HG03354 (cell line): Measurements from ENCODE around the gene ARL8A.
A peak's percentile ranks its signal among the peaks of the same experiment; 100 is the strongest.
"Not testable (repeated sequence)": the region's sequence is repeated elsewhere in the genome, so short reads cannot be mapped to it uniquely, and the experiment has no call there.

Experiments used
- ATAC-seq: cut with Tn5 transposase; IDR thresholded peaks from one replicate; pipeline ENCODE4 v1.9.1; 2021; ENCODE audit warnings: mild to moderate bottlenecking; ENCODE audit not compliant: unreplicated experiment, poor library complexity, severe bottlenecking

The ARL8A gene

GRCh38 chr1:202176949-202177927, 32.7 kb upstream of the ARL8A start:
- ATAC-seq: no peak

DNA sequence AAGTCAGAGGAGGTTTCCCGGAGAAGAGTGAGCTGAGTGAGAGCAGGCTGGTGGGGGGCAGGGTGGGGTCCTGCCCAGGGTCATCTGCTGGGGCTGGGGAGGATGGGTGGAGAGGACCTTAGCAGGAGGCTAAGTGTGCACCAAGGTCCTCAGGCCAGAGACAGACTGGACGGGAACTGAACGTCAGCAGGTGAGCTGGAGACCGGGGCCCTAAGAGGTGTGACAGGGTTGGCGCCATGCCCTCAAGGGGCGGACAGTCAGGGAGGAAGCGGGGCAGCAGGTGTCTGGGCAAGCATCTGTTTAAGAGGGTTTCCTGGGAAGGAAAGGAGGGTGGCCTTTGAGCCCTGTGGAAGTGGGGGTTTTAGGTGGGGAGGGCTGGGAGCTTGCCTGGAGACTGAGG, 29.5 kb upstream of the ARL8A start:
- ATAC-seq: no peak

DNA sequence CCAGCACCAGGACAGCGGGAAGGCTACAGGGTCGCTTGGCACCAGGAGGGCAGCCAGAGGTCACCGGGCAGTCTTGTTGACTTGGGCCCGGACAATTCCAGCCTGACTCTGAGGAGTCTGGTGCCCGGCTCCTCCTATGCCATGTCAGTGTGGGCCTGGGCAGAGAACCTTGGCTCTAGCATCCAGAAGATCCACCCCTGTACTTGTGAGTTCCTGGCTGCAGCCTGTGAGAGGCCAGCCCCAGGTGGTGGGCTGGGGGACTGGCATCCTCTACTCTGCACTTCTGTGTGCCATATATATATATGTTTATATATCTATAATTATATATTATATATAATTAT, 27.4 kb upstream of the ARL8A start:
- no peak for ATAC-seq

- ATAC-seq: no peak
Observed at GRCh38 chr1:202171292-202172014, 26.9 kb upstream of the ARL8A start.

GRCh38 chr1:202170726-202171125, 26.2 kb upstream of the ARL8A start:
- ATAC-seq: no peak

- no peak for ATAC-seq
Observed at GRCh38 chr1:202168861-202169260, 24.3 kb upstream of the ARL8A start.

- ATAC-seq: no peak
Observed at GRCh38 chr1:202167708-202168415, 23.3 kb upstream of the ARL8A start.

DNA sequence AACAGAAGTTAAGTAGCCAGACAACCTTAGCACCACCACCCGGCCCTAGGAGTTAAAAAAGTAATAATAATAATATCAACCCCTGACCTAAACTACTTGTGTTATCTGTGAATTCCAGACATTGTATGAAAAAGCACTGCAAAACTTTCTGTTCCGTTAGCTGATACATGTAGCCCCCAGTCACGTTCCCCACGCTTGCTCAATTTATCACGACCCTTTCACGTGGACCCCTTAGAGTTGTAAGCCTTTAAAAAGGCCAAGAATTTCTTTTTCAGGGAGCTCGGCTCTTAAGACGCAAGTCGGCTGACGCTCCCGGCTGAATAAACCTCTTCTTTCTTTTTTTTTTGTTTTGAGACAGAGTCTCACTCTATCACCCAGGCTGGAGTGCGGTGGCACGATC, 22.5 kb upstream of the ARL8A start:
- ATAC-seq: not testable (repeated sequence)

- no peak for ATAC-seq
Observed at GRCh38 chr1:202165942-202166843, 21.7 kb upstream of the ARL8A start.

GRCh38 chr1:202165267-202165941, 20.9 kb upstream of the ARL8A start:
- ATAC-seq: no peak

DNA sequence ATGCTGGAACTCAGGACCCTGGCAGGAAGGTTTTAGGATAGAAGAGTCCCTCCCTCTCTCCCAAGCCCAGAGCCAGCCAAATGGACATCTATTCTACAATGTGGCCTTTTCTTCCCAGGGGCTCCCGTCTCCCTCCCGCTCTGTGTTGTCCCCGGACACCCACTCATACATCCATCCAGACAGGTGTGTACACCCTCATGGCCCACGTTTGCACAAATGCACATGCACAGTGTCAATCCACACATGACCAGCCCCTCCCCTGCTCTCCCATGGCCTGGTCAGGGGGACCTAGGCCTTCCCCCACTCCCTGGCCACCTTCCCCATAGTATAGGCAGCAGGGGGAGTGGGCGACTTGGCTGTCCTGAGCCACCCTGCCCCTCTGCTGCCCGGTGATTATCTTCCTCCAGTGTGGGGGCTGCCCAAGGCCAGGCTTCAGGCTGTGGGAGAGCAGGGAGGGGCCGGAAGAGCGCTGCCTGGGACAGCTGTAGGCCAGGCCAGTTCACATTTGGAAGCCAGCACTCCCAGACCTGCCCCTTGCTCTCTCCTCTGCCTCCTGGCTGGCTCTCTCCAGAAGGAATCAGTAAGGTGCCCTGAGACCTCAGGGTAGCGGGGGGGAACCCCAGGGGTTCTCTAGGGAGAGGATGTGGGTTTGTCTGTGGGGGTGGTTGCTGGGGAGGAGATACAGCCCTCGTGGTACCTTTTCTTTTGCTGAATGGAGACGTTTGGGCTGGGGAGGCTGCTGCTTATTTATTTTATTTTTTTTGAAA, 19.9 kb upstream of the ARL8A start:
- peak; percentile 62 for ATAC-seq

DNA sequence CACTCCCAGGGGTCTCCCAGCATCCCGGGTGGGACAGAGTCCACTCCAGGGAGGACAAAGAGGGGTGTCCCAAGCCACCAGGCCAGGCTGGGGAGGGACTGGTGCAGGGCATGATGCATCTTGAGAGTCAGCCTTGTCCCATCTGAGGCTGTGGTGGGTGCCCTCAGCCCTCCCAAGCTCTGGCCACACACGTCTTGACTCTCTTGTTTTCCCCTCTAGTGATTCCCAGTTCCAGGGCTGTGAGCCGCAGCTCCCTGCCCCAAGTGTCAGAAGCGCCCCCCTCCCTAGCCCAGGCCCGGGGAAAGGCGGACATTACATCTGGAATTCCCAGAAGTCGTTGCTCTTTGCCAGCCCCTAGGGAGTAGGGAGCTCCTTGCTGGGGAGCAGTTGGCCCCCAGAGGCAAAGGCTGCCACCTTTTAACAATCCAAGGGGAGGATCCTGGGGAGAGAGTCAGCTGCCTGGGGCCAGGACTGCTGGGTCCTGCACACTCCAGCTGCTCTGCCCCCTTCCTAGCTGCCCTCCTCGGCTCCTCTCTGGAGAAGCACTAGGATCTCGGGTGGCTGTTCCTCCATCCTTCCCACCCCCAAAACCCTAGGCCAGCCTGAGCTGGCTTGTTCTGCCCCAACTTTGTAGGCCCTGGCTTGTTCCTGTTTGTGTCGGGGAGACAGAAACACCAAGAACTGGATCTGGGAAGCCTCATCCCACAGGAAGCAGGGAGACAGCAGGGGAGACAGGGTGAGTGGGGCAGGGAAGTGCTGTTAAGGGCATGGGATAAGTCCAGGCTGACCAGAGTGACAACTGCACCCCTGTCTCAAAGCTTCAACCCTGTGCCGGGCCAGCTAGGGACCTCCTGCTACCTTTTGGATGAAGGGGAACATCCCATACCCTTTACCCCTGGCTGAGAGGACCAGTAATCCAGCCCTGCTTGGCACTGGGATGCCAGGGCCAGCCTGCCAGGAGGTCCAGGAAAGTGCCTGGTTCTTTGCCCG, 19.0 kb upstream of the ARL8A start:
- no peak for ATAC-seq

- no peak for ATAC-seq
Observed at GRCh38 chr1:202162418-202163280, 18.1 kb upstream of the ARL8A start.

DNA sequence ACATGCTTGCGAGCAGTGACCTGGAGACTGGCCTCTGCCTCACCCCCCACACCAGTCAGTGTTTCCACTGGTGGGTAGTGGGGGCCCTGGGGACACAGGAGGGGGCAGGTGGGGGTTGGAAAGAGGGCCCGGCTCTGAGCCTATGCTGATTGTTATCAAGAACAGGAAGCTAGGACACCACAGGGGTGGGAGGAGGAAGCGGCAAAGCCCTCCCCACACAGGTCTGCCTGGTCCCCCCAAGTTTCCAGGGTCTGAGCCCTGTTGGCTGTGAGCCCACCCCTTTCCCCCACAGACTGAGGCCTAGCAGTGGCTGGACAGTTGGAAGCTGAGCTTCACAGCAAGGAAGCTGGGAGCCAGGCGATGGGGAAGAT, 17.5 kb upstream of the ARL8A start:
- ATAC-seq: peak; percentile 35

DNA sequence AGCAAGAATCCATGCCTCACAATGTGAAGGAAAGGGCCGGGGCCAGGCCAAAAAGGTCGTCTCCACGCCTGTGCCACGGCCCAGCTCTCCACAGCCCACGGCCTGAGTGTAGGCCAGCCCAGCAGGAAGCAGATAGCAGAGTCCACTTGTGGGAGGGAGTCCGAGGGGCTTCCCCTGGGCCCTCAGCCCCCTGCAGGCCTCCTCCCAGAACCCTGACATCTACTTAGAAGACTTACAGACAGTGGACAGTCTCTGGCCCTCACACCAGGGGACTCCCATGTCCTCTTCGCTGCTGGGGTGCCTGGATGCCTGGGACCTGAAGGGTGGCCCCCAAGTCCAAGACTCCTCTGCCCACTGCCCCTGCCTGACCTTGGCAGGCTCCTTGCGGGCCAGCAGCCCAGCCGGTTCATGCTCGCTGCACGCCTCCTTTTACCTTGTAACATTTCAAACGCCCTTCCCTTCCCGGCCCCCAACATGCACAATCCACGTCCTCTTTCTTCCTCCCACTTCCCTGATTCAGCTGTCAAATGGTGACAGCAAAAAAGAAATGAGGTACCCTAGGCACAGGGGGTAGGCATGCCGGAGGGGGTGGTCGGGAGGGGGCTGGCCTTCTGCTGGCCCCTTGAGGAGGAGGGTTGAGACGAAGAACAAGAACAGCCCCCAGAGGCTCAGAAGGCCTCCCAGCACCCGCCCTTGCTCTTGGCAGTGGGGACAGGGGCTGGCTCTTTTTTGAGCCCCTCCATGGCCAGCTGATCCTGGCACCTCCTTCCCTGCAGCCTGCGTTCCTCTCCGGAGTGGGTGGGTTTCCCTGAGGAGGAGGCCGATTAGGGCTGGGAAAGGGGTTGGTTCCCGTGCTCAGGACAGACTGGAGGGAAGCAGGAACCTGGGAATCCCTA, 16.9 kb upstream of the ARL8A start:
- no peak for ATAC-seq
